Stimulated activated CD4-positive, alpha-beta T cell treated with anti-CD3 and anti-CD28 coated beads, TNF-alpha, amount 100 ng/mL, for 48 hours (primary cell): ENCODE measurements around the gene S100A11.
A peak's percentile ranks its signal among the peaks of the same experiment; 100 is the strongest.

Experiments used
- DNase-seq, 3 donors: peaks; one replicate each; pipeline ENCODE4 v3.0.0-alpha.2; 2020; ENCODE audit warnings: low read depth in 3 of 3

The S100A11 gene

GRCh38 chr1:152039461-152039860, 2.7 kb upstream of the S100A11 start:
- no peak for DNase-seq

DNA sequence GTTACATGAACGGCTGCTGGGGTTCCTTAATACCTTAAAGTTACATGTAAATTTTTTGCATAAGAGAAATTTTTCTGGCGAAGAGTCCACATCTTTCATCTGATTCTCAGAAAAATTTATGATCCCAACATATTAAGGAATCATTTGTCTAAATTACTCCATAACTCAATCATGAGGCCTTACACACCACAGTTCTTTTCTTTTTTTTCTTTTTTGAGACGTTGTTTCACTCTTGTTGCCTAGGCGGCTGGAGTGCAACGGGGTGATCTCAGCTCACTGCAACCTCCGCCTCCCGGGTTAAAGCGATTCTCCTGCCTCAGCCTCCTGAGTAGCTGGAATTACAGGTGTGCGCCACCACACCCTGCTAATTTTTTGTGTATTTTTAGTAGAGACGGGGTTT, 2.1 kb upstream of the S100A11 start:
- no peak for DNase-seq

DNA sequence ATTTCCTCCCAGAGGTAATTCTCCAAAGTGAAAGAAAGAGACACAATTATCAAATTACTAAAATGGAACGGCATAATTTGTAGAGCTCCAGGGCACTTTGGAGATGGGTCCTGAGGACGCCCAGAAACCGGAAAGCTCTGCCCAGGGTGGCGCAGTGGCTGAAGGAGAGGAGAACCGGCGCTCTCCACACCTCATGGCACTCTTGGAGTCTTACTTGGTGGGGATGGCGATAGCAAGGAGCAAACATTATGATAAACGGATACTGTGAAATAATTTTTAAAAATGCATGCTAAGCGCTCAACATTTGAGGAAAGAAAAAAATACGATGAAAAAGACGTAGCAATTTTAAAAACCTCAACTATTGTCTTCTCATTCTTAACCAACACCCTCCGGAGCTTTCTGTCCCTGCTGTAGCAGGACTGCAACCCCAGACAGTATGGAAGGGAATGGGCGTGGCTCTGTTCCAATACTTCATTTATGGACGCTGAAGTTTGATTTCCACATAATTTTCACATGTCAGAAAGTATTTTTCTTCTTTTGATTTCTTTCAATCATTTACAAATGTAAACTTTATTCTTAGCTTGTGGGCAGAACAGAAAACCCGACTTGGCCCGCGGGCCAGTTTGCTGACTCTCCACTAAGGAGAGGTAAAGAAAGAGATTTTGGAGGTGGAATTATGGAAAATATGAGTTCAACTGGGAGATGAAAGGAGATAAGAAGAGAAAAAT, 1.1 kb downstream of the S100A11 start:
- no peak for DNase-seq

GRCh38 chr1:152034654-152035538, 1.9 kb downstream of the S100A11 start:
- peak in 1 of 3 donors; percentile 49 for DNase-seq

- no peak for DNase-seq
Measured at GRCh38 chr1:152034324-152034653, 2.5 kb downstream of the S100A11 start.

DNA sequence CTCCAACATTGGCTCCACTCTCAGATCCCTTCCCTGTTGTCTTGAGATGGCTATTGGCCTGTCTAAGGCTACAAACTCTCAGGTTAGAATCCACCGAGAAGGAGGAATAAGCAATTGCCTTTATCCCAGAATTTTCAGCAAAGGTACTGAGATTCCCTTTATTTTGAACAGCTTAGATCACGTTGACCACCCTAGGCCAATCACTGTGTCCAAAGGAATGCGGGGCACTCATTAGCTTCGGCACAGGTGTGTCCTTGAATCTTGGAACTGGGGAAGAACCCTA, 6.9 kb downstream of the S100A11 start:
- DNase-seq = no peak

- DNase-seq = no peak
Measured at GRCh38 chr1:152029144-152029928, 7.5 kb downstream of the S100A11 start.

DNA sequence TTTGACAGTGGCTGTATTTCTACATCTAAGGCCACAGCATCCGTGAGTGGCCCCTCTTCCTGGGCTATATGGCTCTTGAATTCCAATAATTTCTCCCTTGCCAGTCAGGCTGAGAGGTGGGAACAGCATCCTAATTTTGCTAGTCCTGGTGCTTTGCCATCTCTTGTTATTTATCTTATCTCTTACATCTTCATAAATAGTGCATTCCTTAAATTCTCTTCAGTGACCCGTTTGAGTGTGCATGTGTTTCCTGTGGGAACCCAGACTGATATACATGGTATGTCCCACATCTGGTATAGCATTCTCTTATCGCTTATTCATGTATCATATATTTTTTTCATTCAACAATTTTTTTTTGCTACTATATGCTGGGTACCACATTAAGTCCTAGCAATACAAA, 9.9 kb downstream of the S100A11 start:
- no peak for DNase-seq

DNA sequence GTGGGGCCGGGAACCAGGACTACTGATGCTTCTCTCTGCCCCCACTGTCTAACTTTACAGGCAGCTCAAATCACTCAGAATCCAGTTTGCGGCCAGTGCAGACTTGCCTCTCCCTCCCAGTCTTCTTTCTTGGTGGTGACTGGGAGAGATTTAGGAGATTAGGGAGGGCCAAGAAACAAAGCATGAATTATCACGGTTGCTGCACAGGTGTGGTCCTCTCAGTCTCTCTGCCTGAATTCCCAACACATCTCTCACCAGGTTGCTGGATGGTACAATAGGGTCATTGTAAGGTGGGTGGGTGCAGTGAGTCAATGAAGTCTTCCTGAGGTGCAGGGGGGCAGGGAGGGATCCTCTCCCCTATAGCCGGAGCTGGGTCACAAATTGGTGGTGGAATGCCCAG, 12.6 kb downstream of the S100A11 start:
- no peak for DNase-seq

- no peak for DNase-seq
Measured at GRCh38 chr1:152023221-152023620, 13.6 kb downstream of the S100A11 start.

GRCh38 chr1:152022474-152022873, 14.3 kb downstream of the S100A11 start:
- no peak for DNase-seq

GRCh38 chr1:152021569-152021968, 15.2 kb downstream of the S100A11 start:
- DNase-seq = no peak

GRCh38 chr1:152020849-152021248, 16.0 kb downstream of the S100A11 start:
- no peak for DNase-seq

- no peak for DNase-seq
Measured at GRCh38 chr1:152018537-152018936, 18.3 kb downstream of the S100A11 start.

DNA sequence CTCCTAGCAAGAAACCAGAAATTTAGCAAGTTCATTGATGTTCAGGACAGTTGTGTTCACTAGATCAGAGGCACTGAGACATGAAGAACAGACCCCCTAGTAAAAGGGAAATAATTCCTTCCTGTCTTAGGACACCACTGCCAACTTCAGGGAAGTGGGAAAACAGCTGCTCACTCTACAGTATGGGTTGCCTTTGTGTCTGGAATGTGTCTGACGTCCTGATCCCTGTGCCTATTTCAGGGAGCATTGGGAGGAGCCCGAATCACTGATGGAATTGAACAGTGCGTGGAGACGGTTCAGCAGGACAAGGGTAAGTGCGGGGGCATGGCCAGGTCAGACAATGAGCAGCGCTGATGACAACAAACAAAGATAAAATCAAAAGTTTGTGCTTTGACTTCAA, 21.0 kb downstream of the S100A11 start:
- DNase-seq = no peak

DNA sequence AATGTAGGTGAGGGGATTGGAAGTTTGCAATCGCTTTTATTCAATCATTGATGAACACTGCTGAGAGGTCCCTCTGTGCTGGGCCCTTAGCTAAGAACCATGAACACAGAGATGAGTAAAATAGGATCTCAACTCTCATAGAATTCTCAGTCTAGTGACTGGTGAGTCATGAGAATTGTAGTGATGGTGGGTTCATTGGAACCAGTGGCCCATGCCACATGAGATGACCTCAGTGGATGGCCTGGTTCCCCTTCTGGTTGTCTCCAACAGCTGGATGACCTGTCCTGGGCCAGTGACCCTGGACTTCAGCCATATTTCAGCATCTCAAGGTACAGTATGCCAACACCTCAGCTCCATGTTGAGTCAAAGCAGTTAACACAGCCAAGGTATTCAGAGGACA, 21.9 kb downstream of the S100A11 start:
- DNase-seq = no peak

- DNase-seq = no peak
Measured at GRCh38 chr1:152013664-152014237, 23.1 kb downstream of the S100A11 start.

GRCh38 chr1:152009691-152010090, 27.1 kb downstream of the S100A11 start:
- DNase-seq = no peak

DNA sequence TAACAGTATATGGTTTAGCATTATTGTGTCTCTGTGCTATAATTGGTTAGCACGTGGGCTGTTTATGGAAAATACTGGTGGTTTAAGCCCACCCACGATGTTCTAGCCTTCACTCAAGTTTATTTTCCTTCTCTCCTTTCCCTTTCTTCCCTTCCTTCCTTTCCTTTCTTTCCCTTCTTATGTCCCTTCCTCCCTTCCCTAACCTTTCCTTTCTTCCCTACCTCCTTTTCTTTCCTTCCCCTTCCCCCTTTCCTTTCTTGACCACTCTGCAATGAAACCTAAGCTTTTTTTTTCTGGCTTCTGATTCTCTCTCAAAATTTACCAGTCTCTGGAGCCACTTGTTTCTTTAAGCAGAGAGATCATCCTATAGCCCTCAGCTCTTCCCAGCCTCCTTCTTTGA, 29.8 kb downstream of the S100A11 start:
- no peak for DNase-seq

GRCh38 chr1:152005360-152005912, 31.4 kb downstream of the S100A11 start:
- no peak for DNase-seq

GRCh38 chr1:152003846-152004442, 32.9 kb downstream of the S100A11 start:
- DNase-seq = no peak

DNA sequence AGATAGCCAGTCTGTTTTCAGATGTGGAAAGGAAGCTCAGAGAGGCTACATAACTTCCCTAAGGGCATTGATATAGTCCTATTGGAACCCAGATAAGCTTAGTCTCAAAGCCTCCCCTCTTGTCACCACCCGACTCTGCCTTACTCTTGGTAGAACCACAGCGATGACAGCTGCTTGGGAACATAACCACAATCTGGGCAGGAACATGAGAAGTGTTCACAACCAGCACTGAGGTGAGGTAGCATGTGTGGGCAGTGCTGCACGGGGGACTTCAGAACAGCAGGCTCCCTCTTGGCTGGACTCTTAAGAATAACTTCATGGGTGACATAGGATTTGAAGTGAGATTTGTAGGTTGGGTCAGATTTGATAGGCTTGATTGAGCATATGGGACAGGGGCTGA, 33.8 kb downstream of the S100A11 start:
- no peak for DNase-seq
